Psoas muscle (tissue), 8 donors: ENCODE data around the gene TELO2. TPM values are rescaled to one million over a fixed set of nuclear protein-coding genes. Genes with fewer than 3 reads are reported as not detected.

Experiments used
- ATAC-seq, 4 donors: fragments of 200-7000 bp; cut with Tn5 transposase; one replicate each; pipeline ENCODE4 v1.9.1; 2020; ENCODE audit warnings: moderate library complexity in 3 of 4, mild to moderate bottlenecking in 2 of 4
- DNase-seq, 2 donors: peaks; one replicate each; pipeline ENCODE4 v3.0.0-alpha.2; 2020
- H3K27ac ChIP-seq: fragments of 200-600 bp; one replicate; pipeline ENCODE4 v1.8.0; 2022
- H3K27me3 ChIP-seq, 3 donors: fragments of 200-600 bp in 1 of 3; one replicate each; pipeline versions ENCODE4 v1.6.1 to v1.8.0; 2013 to 2022; ENCODE audit warnings: low read length in 2 of 3, mild to moderate bottlenecking in 2 of 3, moderate library complexity in 1 of 3; ENCODE audit not compliant: insufficient read depth in 3 of 3
- H3K36me3 ChIP-seq, 2 donors: fragments of 200-600 bp in 1 of 2; one replicate each; pipeline versions ENCODE4 v1.6.1 to v1.8.0; 2013 to 2022; ENCODE audit warnings: low read depth in 1 of 2, mild to moderate bottlenecking in 1 of 2, moderate library complexity in 1 of 2; ENCODE audit not compliant: insufficient read depth in 1 of 2
- H3K4me1 ChIP-seq: fragments of 200-600 bp; one replicate; pipeline ENCODE4 v1.8.0; 2022
- H3K4me3 ChIP-seq: fragments of 200-600 bp; one replicate; pipeline ENCODE4 v1.8.0; 2022; ENCODE audit warnings: mild to moderate bottlenecking
- H3K9me3 ChIP-seq: fragments of 200-600 bp; one replicate; pipeline ENCODE4 v1.8.0; 2022
- CTCF ChIP-seq: fragments of 200-600 bp; IDR thresholded peaks from one replicate; pipeline ENCODE4 v1.8.0; 2022; ENCODE audit warnings: antibody characterized with exemption
- WGBS, 3 donors: extraction: QIAGEN DNeasy Blood & Tissue Kit; methylation state at CpG; one replicate each; pipeline versions ENCODE4 v1.1.6 to v1.1.7; 2013; 5-methylcytosine and 5-hydroxymethylcytosine counted together
- intact Hi-C, 2 donors: fragments of 100-400 bp; cut with DNase I; formaldehyde crosslinking; loops; one replicate each; pipeline versions ENCODE4 v1.11.0 to v1.14.2; 2022
- polyA plus RNA-seq, 3 donors: library from polyadenylated mRNA; stranded (reverse); fragments of 200-250 nt; gene quantifications; one replicate each; pipeline ENCODE4 v1.2.3, GENCODE V29; 2013
- total RNA-seq, 4 donors: library from RNA; stranded (reverse); fragmentation: NEBNext Ultra II Directional in 2 of 4; extraction: Animal tissue kit (Norgen Biotek cat#: 25700) in 2 of 4; gene quantifications; one replicate each; pipeline versions ENCODE4 v1.2.1 to v1.2.4, GENCODE V29; 2021 to 2023
- donor health status: healthy with polysubstance abuse.
- donor health status: DM: no; HTN: no; CAD: no; lungs with moderate emphysema.
- donor health status: Bipolar disorder and iron deficiency.
- donor health status: healthy.
- donor health status: DM: yes; HTN: yes; CAD: no.
- donor health status: DM: no; HTN: no; CAD: no.
- donor health status: DM: no; HTN: no; CAD: no.
- donor health status: DM: yes; HTN: yes; CAD: no.

The TELO2 gene
- total and polyA plus RNA-seq, 7 donors, result 11.6 to 23.8 (median 17.4) TPM

GRCh38 chr16:1538804-1539520, 45.8 kb downstream of the TELO2 start:
- no peaks in the 10 kb centered on the region for H3K4me1 ChIP-seq
- ATAC-seq, result peak in 2 of 4 donors; percentile 26 to 60

GRCh38 chr16:1539720-1540555, 46.8 kb downstream of the TELO2 start:
- DNase-seq (peak in 1 of 2 donors; percentile 47), ATAC-seq (no peak)
- H3K9me3 ChIP-seq, result no peaks in the 10 kb centered on the region
- H3K36me3 ChIP-seq, result peaks cover 0 to 21% of the 10 kb centered on the region in 2 donors
- no peak overlapping the region for H3K4me3 ChIP-seq
- intact Hi-C loops, result no loop called here
- TF ChIP-seq CTCF, result no peak
- no peaks in the 10 kb centered on the region for H3K27me3 ChIP-seq
- 80 to 90% (median 87%) methylated on average over 34 to 35 of the region's 35 CpGs for WGBS, 3 donors
- no peak overlapping the region for H3K27ac ChIP-seq
- peaks cover 7% of the 10 kb centered on the region for H3K4me1 ChIP-seq

More at GRCh38 chr16:1538804-1539520, 45.8 kb downstream of the TELO2 start:
- H3K9me3 ChIP-seq, result no peaks in the 10 kb centered on the region
- no peaks in the 10 kb centered on the region for H3K27me3 ChIP-seq
- H3K4me3 ChIP-seq, result no peak overlapping the region
- intact Hi-C loops, result no loop called here
- peaks cover 0 to 21% of the 10 kb centered on the region in 2 donors for H3K36me3 ChIP-seq
- no peak overlapping the region for H3K27ac ChIP-seq
- DNase-seq, result peak in 1 of 2 donors; percentile 55
- no peak for TF ChIP-seq CTCF
- WGBS, 3 donors, result 76 to 84% (median 77%) methylated on average over 22 of the region's 22 CpGs

- Histone ChIP-seq H3K27me3 (no peaks in the 10 kb centered on the region), H3K4me1 (peaks cover 11% of the 10 kb centered on the region), H3K4me3 (no peak overlapping the region), H3K27ac (no peak overlapping the region), H3K36me3 (peaks cover 0 to 21% of the 10 kb centered on the region in 2 donors), H3K9me3 (no peaks in the 10 kb centered on the region)
- ATAC-seq (no peak), DNase-seq (no peak)
- WGBS, 3 donors, result 86 to 93% (median 88%) methylated on average over 8 of the region's 8 CpGs
- intact Hi-C loops, result no loop called here
- no peak for TF ChIP-seq CTCF
Observed at GRCh38 chr16:1540556-1540855, 47.3 kb downstream of the TELO2 start.

- DNase-seq, result no peak
- H3K27me3 ChIP-seq, result no peaks in the 10 kb centered on the region
- no peak overlapping the region for H3K4me3 ChIP-seq
- intact Hi-C loops, result no loop called here
- H3K27ac ChIP-seq, result no peak overlapping the region
- H3K36me3 ChIP-seq, result peaks cover 0 to 21% of the 10 kb centered on the region in 2 donors
- no peak for ATAC-seq
- 76 to 82% (median 80%) methylated on average over 41 of the region's 41 CpGs for WGBS, 3 donors
- peaks cover 21% of the 10 kb centered on the region for H3K4me1 ChIP-seq
- no peak for TF ChIP-seq CTCF
- no peaks in the 10 kb centered on the region for H3K9me3 ChIP-seq
Observed at GRCh38 chr16:1541293-1542165, 48.4 kb downstream of the TELO2 start.
